ENCODE results near the gene CYP2W1. TPM values are rescaled to one million over a fixed set of nuclear protein-coding genes. Genes with fewer than 3 reads are reported as not detected.

The CYP2W1 gene
- total RNA-seq, 2 experiments from 2014 or later, result not detected

GRCh38 chr7:1031716-1032455, 48.9 kb downstream of the CYP2W1 start:
- Histone ChIP-seq H3K27me3 (ENCODE audit: control insufficient read depth in 1 of 2, insufficient read depth in 2 of 2, low read length in 2 of 2) (no peaks in the 10 kb centered on the region), H3K36me3 (ENCODE audit: insufficient read depth, low read length) (no peaks in the 10 kb centered on the region), H3K4me3 (ENCODE audit: low read length) (no peak overlapping the region), H3K27ac (ENCODE audit: low read depth in 1 of 2, low read length in 2 of 2) (no peak overlapping the region), H3K9me3 (ENCODE audit: control insufficient read depth in 1 of 2, insufficient read depth in 1 of 2, low read length in 2 of 2) (peaks cover 0 to 9% of the 10 kb centered on the region in 2 experiments), H3K4me1 (ENCODE audit: insufficient read depth, low read length) (peaks cover 66% of the 10 kb centered on the region)
- H3K27me3 Mint-ChIP-seq, result no peaks in the 10 kb centered on the region
- H3K9me3 Mint-ChIP-seq, result no peaks in the 10 kb centered on the region
- peaks cover 52% of the 10 kb centered on the region for H3K4me1 Mint-ChIP-seq (ENCODE audit: low read depth)
- no peak for ATAC-seq (ENCODE audit: poor library complexity)
- intact Hi-C loops (cut with DNase I, micrococcal nuclease), result no loop called here
- no peak for DNase-seq
- CTCF ChIA-PET, result no interaction called here
- no peak overlapping the region for H3K27ac Mint-ChIP-seq
- peaks cover 7% of the 10 kb centered on the region for H3K36me3 Mint-ChIP-seq (ENCODE audit: low read depth)
- TF ChIP-seq CTCF (IDR thresholded peaks at IDR 0.05), result no peak
- POLR2A ChIA-PET, result no interaction called here
- H3K4me3 Mint-ChIP-seq, result no peak overlapping the region

- DNase-seq, result no peak
These were observed 49.7 kb downstream of the CYP2W1 start for GRCh38 chr7:1032536-1033181.

More at GRCh38 chr7:1032536-1033181, 49.7 kb downstream of the CYP2W1 start:
- peaks cover 58% of the 10 kb centered on the region for H3K4me1 ChIP-seq (ENCODE audit: insufficient read depth, low read length)
- Mint-ChIP-seq H3K27ac (peak overlapping the region; percentile 72), H3K27me3 (no peaks in the 10 kb centered on the region), H3K4me1 (ENCODE audit: low read depth) (peaks cover 46% of the 10 kb centered on the region), H3K9me3 (no peaks in the 10 kb centered on the region), H3K36me3 (ENCODE audit: low read depth) (peaks cover 5% of the 10 kb centered on the region), H3K4me3 (peak overlapping the region; percentile 75)
- ChIA-PET CTCF (no interaction called here), POLR2A (no interaction called here)
- no peaks in the 10 kb centered on the region for H3K36me3 ChIP-seq (ENCODE audit: insufficient read depth, low read length)
- no peak for ATAC-seq (ENCODE audit: poor library complexity)
- H3K27ac ChIP-seq (ENCODE audit: low read depth in 1 of 2, low read length in 2 of 2), result no peak overlapping the region
- no peak overlapping the region for H3K4me3 ChIP-seq (ENCODE audit: low read length)
- H3K9me3 ChIP-seq (ENCODE audit: control insufficient read depth in 1 of 2, insufficient read depth in 1 of 2, low read length in 2 of 2), result peaks cover 0 to 9% of the 10 kb centered on the region in 2 experiments
- H3K27me3 ChIP-seq (ENCODE audit: control insufficient read depth in 1 of 2, insufficient read depth in 2 of 2, low read length in 2 of 2), result no peaks in the 10 kb centered on the region
- TF ChIP-seq CTCF (IDR thresholded peaks at IDR 0.05), result no peak
- intact Hi-C loops (cut with DNase I, micrococcal nuclease), result no loop called here

All from CD4-positive, alpha-beta T cell (primary cell).